Muscle layer of colon (tissue), 2 donors: ENCODE data around the gene ZNF710.

Experiments used
- H3K27ac ChIP-seq: one replicate; pipeline ENCODE4 v1.7.0; 2013; ENCODE audit warnings: low read depth, mild to moderate bottlenecking, low read length, moderate library complexity
- H3K27me3 ChIP-seq, 2 donors: one replicate each; pipeline ENCODE4 v1.7.0; 2013; ENCODE audit warnings: low read length in 2 of 2, mild to moderate bottlenecking in 2 of 2; ENCODE audit not compliant: insufficient read depth in 2 of 2, control insufficient read depth in 1 of 2
- H3K36me3 ChIP-seq: one replicate; pipeline ENCODE4 v1.7.0; 2013; ENCODE audit warnings: mild to moderate bottlenecking, low read length; ENCODE audit not compliant: insufficient read depth
- H3K4me1 ChIP-seq: one replicate; pipeline ENCODE4 v1.7.0; 2013; ENCODE audit warnings: mild to moderate bottlenecking, low read length; ENCODE audit not compliant: insufficient read depth
- H3K4me3 ChIP-seq, 2 donors: one replicate each; pipeline ENCODE4 v1.7.0; 2013; ENCODE audit warnings: low read length in 2 of 2, low read depth in 1 of 2, mild to moderate bottlenecking in 1 of 2, moderate library complexity in 1 of 2
- H3K9ac ChIP-seq: one replicate; pipeline ENCODE4 v1.7.0; 2013; ENCODE audit warnings: low read length
- H3K9me3 ChIP-seq: one replicate; pipeline ENCODE4 v1.7.0; 2013; ENCODE audit warnings: mild to moderate bottlenecking, low read length
- donor health status: abdominal sarcoma.
- donor health status: Adenocarcinoma of cecum.

Gene ZNF710

DNA sequence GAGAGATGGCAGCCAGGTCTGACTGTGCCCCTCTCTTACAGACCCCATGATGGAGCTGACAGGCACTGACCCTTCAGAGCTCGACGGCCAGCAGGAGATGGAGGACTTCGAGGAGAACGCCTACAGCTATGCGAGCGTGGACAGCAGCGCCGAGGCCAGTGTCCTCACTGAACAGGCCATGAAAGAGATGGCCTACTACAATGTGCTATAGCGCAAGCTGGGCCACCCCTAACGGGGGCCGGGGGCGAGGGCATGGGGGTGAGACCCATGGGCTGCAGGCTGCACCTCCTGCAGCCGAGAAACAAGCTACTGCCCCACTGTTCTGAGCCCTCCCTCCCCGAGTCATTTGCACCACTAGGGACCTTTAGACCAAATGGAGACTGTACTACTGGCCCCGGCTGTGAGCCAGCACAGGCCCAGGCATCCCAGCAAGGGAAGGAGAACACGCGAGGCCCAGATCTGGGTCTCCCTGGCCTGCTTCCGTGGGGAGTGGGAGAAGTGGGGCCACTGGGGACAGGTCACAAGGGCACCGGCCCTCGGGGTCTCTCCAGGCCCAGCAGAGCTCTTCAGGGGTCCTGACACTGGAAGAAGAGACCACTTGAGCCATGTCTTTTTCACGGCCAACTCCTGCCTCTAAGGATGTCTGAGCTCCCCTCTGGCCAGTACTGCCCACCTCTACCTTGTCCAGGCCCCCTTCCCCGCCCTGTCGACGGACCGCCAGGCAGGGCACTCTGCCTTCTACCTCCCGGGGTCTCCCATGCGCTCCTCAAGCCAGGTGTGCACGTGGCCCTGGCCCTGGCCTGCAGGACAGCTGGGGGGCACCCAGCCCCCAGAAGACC is 78.7 kb downstream of the ZNF710 start:
- peaks cover 42% of the 10 kb centered on the region for H3K36me3 ChIP-seq
- H3K9ac ChIP-seq: no peak overlapping the region
- no peak overlapping the region for H3K27ac ChIP-seq
- peaks cover 32% of the 10 kb centered on the region for H3K4me1 ChIP-seq
- H3K27me3 ChIP-seq: no peaks in the 10 kb centered on the region
- no peaks in the 10 kb centered on the region for H3K9me3 ChIP-seq
- no peak overlapping the region for H3K4me3 ChIP-seq

DNA sequence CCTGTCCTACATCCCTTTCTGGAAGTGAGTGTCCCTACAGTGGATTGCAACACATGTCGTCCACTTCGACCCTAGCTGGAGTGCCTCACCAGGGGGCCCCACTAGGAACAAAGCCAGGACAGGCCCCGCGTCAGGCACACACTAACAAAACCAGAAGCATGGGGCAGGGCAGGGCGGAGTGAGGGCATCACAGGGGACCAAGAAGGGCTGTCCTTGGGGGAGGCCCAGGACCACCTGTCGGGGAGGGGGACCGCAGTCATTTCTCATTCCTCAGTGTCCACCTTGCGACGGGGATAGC is 79.3 kb downstream of the ZNF710 start:
- H3K27me3 ChIP-seq: no peaks in the 10 kb centered on the region
- H3K9me3 ChIP-seq: no peaks in the 10 kb centered on the region
- no peak overlapping the region for H3K4me3 ChIP-seq
- no peak overlapping the region for H3K27ac ChIP-seq
- H3K4me1 ChIP-seq: peaks cover 35% of the 10 kb centered on the region
- H3K36me3 ChIP-seq: peaks cover 46% of the 10 kb centered on the region
- H3K9ac ChIP-seq: no peak overlapping the region

DNA sequence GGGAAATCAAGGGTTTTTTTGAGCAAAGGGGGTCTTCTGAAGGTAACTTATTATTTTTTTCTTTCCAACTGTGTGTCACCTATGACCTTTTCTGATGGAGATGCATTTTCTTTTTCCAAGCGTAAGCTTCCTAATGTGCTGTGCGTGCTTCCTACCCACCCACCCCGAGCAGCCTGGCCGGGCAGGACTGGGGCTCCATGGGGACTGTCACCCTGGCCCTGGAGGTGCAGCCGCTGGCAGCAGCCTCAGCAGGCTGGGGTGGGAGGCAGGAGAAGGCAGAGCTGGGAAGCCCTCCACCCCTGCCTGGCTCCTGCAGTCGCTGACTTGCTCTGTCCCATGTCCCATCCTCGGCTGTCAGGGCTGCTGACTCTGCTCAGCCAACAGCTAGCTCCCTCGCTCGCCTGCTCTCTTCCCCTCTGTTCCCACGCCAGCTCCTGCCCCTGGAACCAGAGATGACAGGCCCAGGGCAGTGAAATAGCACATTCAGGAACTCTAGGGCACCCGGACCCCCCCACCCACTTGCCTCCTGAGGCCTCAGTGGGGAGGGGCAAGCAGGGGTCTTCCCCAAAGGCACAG is 79.8 kb downstream of the ZNF710 start:
- H3K4me3 ChIP-seq: no peak overlapping the region
- H3K9ac ChIP-seq: no peak overlapping the region
- H3K27ac ChIP-seq: no peak overlapping the region
- no peaks in the 10 kb centered on the region for H3K27me3 ChIP-seq
- H3K9me3 ChIP-seq: no peaks in the 10 kb centered on the region
- peaks cover 40% of the 10 kb centered on the region for H3K4me1 ChIP-seq
- H3K36me3 ChIP-seq: peaks cover 46% of the 10 kb centered on the region

DNA sequence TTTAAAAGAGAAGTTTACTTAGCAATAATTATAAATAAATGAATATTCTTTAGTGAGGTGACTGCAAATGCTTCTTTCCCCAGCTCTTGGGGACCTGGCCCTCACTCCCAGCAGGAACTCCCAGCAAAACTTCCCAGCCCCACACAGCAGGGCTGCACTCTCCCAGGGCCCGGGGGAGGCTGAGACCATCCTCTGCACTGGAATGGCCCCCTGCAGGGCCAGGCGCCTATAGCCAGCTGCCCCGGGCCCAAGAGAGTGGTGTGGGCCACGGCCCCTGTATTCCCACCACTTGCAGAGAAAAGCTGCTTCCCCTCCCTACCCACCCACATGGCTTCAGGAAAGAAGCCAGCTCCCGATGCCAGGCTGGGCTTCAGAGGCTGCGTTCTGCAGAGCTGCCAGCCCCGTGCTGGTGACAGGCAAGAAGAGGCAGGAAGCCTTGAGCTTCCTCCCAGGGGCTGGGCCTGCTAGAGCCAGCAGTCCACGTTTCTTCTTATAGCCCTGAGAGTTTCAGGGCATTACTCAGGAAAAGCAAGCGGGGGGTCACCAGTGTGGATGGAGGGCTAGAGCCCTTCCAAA is 81.1 kb downstream of the ZNF710 start:
- H3K9ac ChIP-seq: no peak overlapping the region
- no peak overlapping the region for H3K27ac ChIP-seq
- no peaks in the 10 kb centered on the region for H3K9me3 ChIP-seq
- no peak overlapping the region for H3K4me3 ChIP-seq
- H3K36me3 ChIP-seq: peaks cover 55% of the 10 kb centered on the region
- H3K27me3 ChIP-seq: no peaks in the 10 kb centered on the region
- peaks cover 48% of the 10 kb centered on the region for H3K4me1 ChIP-seq

DNA sequence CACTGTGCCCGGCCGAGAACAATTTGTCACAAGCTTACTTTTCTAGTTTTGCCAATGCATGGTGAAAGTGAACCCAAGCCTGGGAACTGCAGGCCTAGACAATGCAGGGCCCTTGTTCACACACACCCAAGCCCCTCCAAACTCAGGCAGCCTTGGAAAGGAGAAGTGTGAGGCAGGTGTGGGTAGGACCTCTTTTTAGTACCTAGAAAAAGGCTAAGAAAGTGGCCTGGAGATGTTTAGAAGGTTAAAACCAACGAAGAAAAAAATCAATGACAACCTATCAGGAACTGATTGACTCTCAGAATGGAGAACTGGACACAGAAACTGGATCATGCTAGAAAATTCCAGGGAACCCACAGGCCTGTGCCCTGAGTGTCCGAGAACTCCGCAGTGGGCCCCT is 82.3 kb downstream of the ZNF710 start:
- Histone ChIP-seq H3K4me3 (no peak overlapping the region), H3K9ac (no peak overlapping the region), H3K36me3 (peaks cover 61% of the 10 kb centered on the region), H3K27ac (no peak overlapping the region), H3K27me3 (no peaks in the 10 kb centered on the region), H3K9me3 (no peaks in the 10 kb centered on the region), H3K4me1 (peaks cover 48% of the 10 kb centered on the region)

DNA sequence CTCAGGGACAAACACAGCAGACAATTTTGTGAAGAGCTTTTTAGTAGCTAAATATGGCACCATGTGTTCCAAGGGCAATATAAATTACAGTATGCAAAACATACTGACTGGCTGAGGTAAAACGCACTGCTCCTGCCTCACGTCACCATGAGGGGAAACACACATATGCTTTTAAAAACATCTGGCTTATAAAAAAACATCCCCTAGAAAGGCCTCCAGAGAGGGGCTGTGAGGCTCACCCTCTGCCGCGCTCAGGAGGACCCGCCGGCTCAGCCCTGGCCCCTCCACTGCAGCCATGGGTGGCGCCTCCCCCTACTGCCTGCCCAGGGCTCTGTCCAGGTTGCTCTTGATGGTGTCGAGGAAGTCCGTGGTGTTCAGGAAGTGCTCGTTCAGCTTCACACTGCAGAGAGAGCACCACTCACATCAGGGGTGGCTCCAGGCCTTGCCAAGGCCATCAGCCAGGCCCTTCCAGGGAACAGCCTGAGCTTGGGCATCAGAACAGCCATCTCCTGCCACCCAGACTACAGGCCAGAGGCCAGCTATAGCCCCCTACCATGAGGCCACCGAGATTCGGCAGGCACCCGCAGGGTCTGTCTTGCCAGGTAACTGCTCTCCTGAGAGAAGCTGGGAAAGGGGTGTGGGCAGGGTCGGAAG is 83.0 kb downstream of the ZNF710 start:
- no peaks in the 10 kb centered on the region for H3K27me3 ChIP-seq
- no peak overlapping the region for H3K9ac ChIP-seq
- no peaks in the 10 kb centered on the region for H3K9me3 ChIP-seq
- H3K4me1 ChIP-seq: peaks cover 48% of the 10 kb centered on the region
- peaks cover 56% of the 10 kb centered on the region for H3K36me3 ChIP-seq
- H3K4me3 ChIP-seq: no peak overlapping the region
- H3K27ac ChIP-seq: peak overlapping the region; percentile 57

DNA sequence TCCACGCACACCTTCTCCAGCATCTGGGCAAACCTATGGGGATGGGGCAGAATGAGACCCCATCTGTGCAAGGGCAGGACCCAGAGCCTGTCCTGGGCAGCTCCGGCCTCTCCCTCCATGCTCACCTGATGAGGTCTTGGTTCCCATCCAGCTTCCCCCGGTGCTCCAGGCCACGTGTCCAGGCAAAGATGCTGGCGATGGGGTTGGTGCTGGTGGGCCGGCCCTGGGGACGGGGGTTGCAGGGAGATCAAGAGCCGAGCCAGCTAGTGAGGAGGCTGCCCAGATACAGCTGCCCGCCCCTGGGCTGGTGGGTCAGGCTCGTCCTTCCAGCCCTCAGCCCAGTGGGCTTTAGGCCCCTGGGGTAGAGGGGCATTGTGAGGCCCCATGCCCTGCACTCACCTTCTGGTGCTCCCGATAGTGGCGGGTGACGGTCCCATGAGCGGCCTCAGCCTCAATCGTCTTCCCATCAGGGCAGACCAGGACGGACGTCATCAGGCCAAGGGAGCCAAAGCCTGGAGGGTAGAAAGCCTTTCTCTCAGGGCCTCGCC is 83.8 kb downstream of the ZNF710 start:
- H3K27ac ChIP-seq: peak overlapping the region; percentile 57
- H3K4me1 ChIP-seq: peaks cover 48% of the 10 kb centered on the region
- no peaks in the 10 kb centered on the region for H3K27me3 ChIP-seq
- no peak overlapping the region for H3K4me3 ChIP-seq
- H3K9ac ChIP-seq: no peak overlapping the region
- H3K9me3 ChIP-seq: no peaks in the 10 kb centered on the region
- peaks cover 59% of the 10 kb centered on the region for H3K36me3 ChIP-seq

DNA sequence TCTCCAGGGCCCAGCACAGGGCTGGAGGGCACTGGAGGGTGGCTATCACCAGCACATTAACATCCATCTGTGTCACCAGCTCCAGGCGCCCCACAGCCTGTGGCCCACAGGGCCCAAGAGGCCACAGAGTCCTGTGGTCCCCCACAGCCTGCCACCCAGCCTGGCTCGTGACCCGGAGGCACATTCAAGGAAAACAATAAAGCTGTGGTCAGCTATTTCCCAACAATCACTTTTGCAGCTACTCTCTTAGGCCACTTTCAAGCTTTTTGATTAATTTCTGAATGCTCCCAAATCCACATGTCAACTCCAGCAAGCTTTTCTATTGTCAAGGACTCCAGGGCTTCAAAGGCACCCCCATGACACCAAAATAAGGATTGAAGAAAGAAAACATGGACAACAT is 84.4 kb downstream of the ZNF710 start:
- H3K27ac ChIP-seq: peak overlapping the region; percentile 74
- peaks cover 61% of the 10 kb centered on the region for H3K36me3 ChIP-seq
- peaks cover 48% of the 10 kb centered on the region for H3K4me1 ChIP-seq
- H3K27me3 ChIP-seq: no peaks in the 10 kb centered on the region
- no peak overlapping the region for H3K4me3 ChIP-seq
- no peaks in the 10 kb centered on the region for H3K9me3 ChIP-seq
- H3K9ac ChIP-seq: no peak overlapping the region

DNA sequence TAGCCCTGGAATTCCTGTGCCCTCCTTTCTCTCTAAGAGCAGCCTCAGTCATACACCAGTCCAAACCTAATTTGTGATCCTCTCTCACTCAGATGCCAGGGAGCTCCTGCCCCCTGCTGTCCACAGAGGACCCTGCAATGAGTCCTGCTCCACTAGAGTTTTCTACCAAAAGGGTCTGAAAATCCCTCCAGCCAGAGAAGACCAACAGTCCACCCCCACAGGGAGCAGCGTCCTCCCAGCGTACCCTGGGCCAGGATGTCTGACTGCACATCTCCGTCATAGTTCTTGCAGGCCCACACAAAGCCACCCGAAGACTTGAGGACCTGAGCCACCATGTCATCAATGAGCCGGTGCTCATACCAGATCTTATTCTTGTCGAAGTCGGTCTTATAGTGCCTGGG is 85.7 kb downstream of the ZNF710 start:
- Histone ChIP-seq H3K9ac (no peak overlapping the region), H3K4me1 (peaks cover 48% of the 10 kb centered on the region), H3K9me3 (no peaks in the 10 kb centered on the region), H3K4me3 (no peak overlapping the region), H3K27ac (peak overlapping the region; percentile 43), H3K36me3 (peaks cover 67% of the 10 kb centered on the region), H3K27me3 (no peaks in the 10 kb centered on the region)

DNA sequence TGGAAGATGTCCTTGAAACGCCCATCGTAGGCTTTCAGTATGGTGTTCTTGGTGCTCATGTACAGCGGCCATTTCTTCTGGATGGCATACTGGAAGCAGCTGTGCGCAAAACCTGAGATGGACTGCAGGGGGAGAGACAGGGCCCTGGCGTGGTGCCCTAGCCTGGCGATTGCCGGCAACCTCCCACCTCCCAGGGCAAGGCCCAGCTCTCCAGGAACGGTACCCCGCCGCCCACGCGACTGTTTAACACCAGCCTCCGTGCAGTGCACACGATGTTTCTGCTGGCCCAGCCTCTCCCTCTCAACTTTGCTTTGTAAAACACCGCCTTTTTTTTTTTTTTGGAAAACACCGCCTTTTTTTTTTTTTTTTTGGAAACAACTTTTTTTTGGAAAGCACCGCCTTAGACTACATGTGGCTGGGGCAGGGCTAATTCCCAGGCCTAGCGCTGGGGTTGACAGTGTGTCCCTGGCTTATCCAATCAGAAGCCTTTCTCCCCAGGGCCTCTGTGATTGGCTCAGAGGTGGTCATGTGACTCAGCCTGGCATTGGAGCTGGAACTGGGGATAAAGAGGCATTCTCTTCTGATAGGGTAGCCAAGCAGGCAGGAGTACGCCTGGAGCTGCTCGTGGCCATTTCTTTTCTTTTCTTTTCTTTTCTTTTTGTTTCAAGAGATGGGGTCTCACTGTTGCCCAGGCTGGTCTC is 86.5 kb downstream of the ZNF710 start:
- H3K9ac ChIP-seq: no peak overlapping the region
- peaks cover 67% of the 10 kb centered on the region for H3K36me3 ChIP-seq
- H3K4me1 ChIP-seq: peaks cover 41% of the 10 kb centered on the region
- no peaks in the 10 kb centered on the region for H3K27me3 ChIP-seq
- no peak overlapping the region for H3K4me3 ChIP-seq
- peak overlapping the region; percentile 43 for H3K27ac ChIP-seq
- no peaks in the 10 kb centered on the region for H3K9me3 ChIP-seq
